Thyroid gland (tissue), 4 donors: Measurements from ENCODE around the gene DIAPH1. TPM values are rescaled to one million over a fixed set of nuclear protein-coding genes. Genes with fewer than 3 reads are reported as not detected.

Source experiments
- DNase-seq, 2 donors: peaks; one replicate each; pipeline ENCODE4 v3.0.0-alpha.2; 2019
- H3K27ac ChIP-seq, 3 donors: fragments of 200-600 bp; sonication (generic); 1 replicate in 2 of 3; 2 replicates in 1 of 3; pipeline ENCODE4 v1.5.1; 2016 to 2019; ENCODE audit warnings: mild to moderate bottlenecking in 1 of 3, moderate library complexity in 1 of 3
- H3K27me3 ChIP-seq: fragments of 200-600 bp; sonication (generic); one replicate; pipeline ENCODE4 v1.5.1; 2019
- H3K36me3 ChIP-seq, 2 donors: fragments of 200-600 bp; sonication (generic); one replicate each; pipeline ENCODE4 v1.5.1; 2016 to 2019
- H3K4me1 ChIP-seq, 2 donors: fragments of 200-600 bp; sonication (generic); one replicate each; pipeline ENCODE4 v1.5.1; 2017 to 2019
- H3K4me3 ChIP-seq, 3 donors: fragments of 200-600 bp; sonication (generic); replicated peaks in 1 of 3; 1 replicate in 2 of 3; 2 replicates in 1 of 3; pipeline ENCODE4 v1.5.1; 2016; ENCODE audit warnings: mild to moderate bottlenecking in 1 of 3
- H3K9me3 ChIP-seq: fragments of 200-600 bp; sonication (generic); one replicate; pipeline ENCODE4 v1.5.1; 2017
- POLR2A ChIP-seq, 2 donors: fragments of 450-650 bp; IDR thresholded peaks; one replicate each; pipeline ENCODE4 v1.6.1; 2017; ENCODE audit warnings: antibody characterized with exemption in 2 of 2, mild to moderate bottlenecking in 2 of 2, moderate library complexity in 1 of 2
- WGBS, 2 donors: methylation state at CpG; one replicate each; pipeline ENCODE4 v1.1.5; 2017; 5-methylcytosine and 5-hydroxymethylcytosine counted together
- intact Hi-C: fragments of 100-400 bp; cut with DNase I; formaldehyde crosslinking; loops from one replicate; pipeline ENCODE4 v1.15.1; 2023
- total RNA-seq, 4 donors: library from RNA; depleted of rRNA; stranded (reverse); fragments of >200 nt; gene quantifications; one replicate each; pipeline ENCODE4 v1.2.3, GENCODE V29; 2016
- TF ChIP-seq, protein P1 (sequence below), 6 experiments: fragments of 200-600 bp in 3 of 6; fragments of 450-650 bp in 3 of 6; sonication (generic) in 3 of 6; IDR thresholded peaks; one replicate each; pipeline ENCODE4 v1.5.1; 2016 to 2019; ENCODE audit warnings: antibody characterized with exemption in 6 of 6, mild to moderate bottlenecking in 2 of 6, inconsistent platforms in 1 of 6, moderate library complexity in 1 of 6

The DIAPH1 gene
- total RNA-seq = 100 to 1,000 TPM in 1 of 4 donors, 10 to 100 TPM in 3; 82.1 to 103 (median 89.7) TPM

DNA sequence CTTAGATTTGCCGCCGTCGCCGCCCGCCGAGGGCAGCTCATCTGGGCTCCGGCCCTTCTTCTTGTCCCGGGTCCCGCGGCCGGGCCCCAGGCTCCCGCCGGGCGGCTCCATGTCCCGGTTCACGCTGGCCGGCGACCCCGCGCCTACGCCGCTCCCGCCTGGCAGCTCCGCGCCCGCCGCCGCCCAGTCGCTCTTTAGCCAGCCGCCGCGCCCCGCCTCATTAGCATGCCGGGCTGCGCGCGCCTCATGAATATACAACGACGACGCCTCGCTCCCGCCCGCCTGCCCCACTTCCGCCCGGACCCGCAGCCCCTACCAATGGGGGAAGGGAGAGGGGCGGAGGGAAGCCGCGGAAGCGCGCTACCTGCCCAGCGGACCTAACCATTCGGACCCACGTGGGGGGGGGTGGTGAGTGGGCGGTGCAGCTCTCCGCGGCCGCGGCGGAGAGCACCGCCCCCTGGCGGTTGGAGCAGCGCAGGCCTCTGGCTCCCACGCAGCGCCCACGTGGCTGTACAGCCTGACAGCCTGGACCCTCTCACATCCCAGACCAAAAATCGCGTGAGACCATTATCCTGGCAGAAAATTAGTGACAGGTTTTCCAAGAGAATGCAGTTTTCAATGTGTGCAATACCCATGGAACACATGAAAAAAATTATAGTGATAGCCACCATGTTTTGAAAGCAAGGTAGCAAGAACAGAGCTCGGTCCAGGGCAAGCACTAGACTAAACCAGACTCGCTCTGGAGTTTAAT lies at the start of gene DIAPH1:
Gene DIAPH1, minus strand, starts transcription at position 197 of the 751 bp plus-strand sequence. Its CDS starts 86 bp downstream, at position 111.
- peak; percentile 99 for DNase-seq
- WGBS, 2 donors = 2 to 10% methylated on average over 16 to 45 of the region's 70 CpGs

DNA sequence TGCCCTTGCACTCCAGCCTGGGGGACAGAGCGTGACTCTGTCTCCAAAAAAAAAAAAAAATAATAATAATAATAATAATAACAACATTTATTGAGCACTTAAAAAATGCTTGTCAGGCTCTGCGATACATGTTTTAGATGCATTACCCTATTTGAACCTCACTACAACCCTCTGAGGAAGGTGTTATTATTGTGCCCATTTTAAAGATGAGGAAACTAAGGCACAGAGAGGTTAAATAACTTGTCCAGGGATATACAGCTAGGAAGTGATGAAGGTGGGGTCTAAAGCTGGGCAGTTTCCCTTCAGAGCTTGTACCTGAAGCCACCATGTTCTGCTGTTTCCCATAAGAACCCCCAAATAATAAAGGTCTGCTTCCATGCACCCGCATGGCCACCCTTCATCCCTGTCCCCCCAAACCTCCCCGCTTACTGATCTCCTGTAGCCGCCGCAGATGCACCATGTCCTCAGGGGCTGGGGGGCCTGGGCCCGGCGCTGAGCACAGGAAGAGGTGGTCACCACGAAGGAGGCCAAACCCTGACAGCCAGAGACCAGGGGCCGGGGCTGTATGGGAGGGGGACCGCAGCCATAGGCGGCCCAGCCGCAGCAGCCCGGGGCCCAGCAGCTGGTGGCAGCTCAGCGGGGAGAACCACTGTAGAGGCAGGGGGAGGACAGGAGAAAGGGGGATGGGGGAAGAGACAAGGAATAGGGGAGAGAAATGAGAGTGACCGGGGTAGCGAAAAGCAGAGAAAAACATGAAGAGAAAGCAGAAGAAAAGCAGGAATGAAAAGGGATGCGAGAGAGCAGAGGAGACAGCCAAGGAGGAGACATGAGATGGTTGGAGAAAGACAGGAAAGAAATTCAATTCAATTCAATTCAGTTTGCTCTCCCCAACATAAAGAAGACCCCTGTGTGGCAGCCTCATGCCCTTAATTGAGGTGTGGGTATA lies 47.5 kb upstream of the DIAPH1 start:
- DNase-seq = no peak
- TF ChIP-seq POLR2A (IDR thresholded peaks at IDR 0.05) = no peak
- TF ChIP-seq, protein P1, sequence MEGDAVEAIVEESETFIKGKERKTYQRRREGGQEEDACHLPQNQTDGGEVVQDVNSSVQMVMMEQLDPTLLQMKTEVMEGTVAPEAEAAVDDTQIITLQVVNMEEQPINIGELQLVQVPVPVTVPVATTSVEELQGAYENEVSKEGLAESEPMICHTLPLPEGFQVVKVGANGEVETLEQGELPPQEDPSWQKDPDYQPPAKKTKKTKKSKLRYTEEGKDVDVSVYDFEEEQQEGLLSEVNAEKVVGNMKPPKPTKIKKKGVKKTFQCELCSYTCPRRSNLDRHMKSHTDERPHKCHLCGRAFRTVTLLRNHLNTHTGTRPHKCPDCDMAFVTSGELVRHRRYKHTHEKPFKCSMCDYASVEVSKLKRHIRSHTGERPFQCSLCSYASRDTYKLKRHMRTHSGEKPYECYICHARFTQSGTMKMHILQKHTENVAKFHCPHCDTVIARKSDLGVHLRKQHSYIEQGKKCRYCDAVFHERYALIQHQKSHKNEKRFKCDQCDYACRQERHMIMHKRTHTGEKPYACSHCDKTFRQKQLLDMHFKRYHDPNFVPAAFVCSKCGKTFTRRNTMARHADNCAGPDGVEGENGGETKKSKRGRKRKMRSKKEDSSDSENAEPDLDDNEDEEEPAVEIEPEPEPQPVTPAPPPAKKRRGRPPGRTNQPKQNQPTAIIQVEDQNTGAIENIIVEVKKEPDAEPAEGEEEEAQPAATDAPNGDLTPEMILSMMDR (IDR thresholded peaks at IDR 0.05) = no peak
- Histone ChIP-seq H3K4me3 (no peak overlapping the region), H3K4me1 (no peaks in the 10 kb centered on the region), H3K9me3 (no peaks in the 10 kb centered on the region), H3K27me3 (no peaks in the 10 kb centered on the region), H3K36me3 (no peaks in the 10 kb centered on the region), H3K27ac (no peak overlapping the region)
- intact Hi-C loops = no loop called here
- WGBS, 2 donors = 86 to 89% methylated on average over 18 of the region's 18 CpGs

More for the DNA sequence above, at the start of gene DIAPH1:
- intact Hi-C loops = no loop called here
- no peaks in the 10 kb centered on the region for H3K27me3 ChIP-seq
- H3K9me3 ChIP-seq = no peaks in the 10 kb centered on the region
- TF ChIP-seq, protein P1 (IDR thresholded peaks at IDR 0.05) = peak; percentile 90 to 99 (median 98)
- peak; percentile 67 to 95 for TF ChIP-seq POLR2A (IDR thresholded peaks at IDR 0.05)
- peak within 1 kb of the TSS; percentile 78 to 89 (median 82) for H3K4me3 ChIP-seq
- peak within 1 kb of the TSS; percentile 94 to 98 (median 95) for H3K27ac ChIP-seq
- peaks cover 24 to 28% of the 10 kb centered on the region in 2 donors for H3K4me1 ChIP-seq
- H3K36me3 ChIP-seq = peaks cover 21 to 23% of the 10 kb centered on the region in 2 donors

DNA sequence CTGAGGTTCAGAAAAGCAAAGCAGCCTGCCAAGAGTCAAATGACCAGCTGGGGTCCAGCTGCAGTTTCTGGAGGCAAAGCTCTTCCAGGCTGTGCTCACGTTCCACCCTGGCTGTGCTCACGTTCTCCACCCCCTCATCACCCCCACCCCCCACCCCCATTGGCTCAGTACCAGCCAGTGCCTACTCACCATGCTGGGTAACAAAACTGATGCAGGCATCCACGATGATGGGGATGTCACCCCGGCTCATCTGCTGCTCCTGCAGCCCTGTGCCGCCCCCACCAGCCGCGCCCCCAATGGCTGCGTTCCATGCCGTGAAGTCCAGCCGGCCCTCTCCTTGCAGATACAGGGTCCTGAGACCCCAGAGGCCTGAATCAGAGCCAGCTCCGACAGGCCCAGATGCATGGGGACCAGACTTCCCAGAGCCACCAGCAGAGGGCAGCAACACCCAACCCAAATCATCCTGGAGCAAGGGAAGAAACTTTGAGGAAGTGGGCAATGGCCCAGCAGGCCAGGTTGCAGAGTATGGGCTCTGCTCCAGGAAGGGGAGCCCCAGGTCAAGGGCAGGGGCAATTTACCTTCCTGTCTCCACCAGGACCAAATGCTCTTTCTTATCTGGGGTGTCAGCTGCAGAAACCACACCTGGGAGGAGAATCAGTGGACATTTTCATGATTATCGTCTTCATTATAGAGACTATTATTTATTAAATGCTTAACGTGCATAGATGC lies 46.1 kb upstream of the DIAPH1 start:
- H3K9me3 ChIP-seq = no peaks in the 10 kb centered on the region
- H3K27me3 ChIP-seq = no peaks in the 10 kb centered on the region
- intact Hi-C loops = no loop called here
- DNase-seq = peak; percentile 77 to 79
- WGBS, 2 donors = 34 to 38% methylated on average over 7 to 12 of the region's 13 CpGs
- H3K27ac ChIP-seq = no peak overlapping the region
- H3K4me3 ChIP-seq = no peak overlapping the region
- TF ChIP-seq, protein P1 (IDR thresholded peaks at IDR 0.05) = peak; percentile 65 to 91 (median 77)
- TF ChIP-seq POLR2A (IDR thresholded peaks at IDR 0.05) = no peak
- no peaks in the 10 kb centered on the region for H3K36me3 ChIP-seq
- no peaks in the 10 kb centered on the region for H3K4me1 ChIP-seq

DNA sequence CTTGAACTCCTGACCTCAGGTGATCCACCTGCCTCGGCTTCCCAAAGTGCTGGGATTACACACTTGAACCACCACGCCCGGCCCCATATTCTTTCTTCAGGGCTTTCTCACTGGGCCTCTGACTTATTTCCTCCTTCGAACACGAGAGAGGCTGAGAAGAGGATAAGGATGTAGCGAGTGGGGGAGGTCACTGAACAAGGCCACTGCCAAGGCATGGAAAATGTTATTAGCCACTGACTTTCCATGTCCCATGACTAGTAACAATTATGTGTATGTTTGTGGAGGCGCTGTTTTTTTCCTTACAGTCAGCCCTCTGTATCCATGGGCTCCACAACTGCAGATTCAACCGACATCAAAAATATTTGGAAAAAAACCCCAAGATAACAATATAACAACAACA lies 44.7 kb upstream of the DIAPH1 start:
- no peaks in the 10 kb centered on the region for H3K27me3 ChIP-seq
- H3K36me3 ChIP-seq = no peaks in the 10 kb centered on the region
- no peak for DNase-seq
- H3K27ac ChIP-seq = no peak overlapping the region
- TF ChIP-seq POLR2A (IDR thresholded peaks at IDR 0.05) = no peak
- TF ChIP-seq, protein P1 (IDR thresholded peaks at IDR 0.05) = no peak
- no peaks in the 10 kb centered on the region for H3K4me1 ChIP-seq
- H3K4me3 ChIP-seq = no peak overlapping the region
- no peaks in the 10 kb centered on the region for H3K9me3 ChIP-seq
- WGBS, 2 donors = 84 to 87% methylated on average over 8 of the region's 8 CpGs
- intact Hi-C loops = no loop called here
